Measurements from ENCODE around the gene ZMYM2. TPM values are rescaled to one million over a fixed set of nuclear protein-coding genes. Genes with fewer than 3 reads are reported as not detected.

Gene ZMYM2
- total RNA-seq, 1 donor from 2014 or later: 109 TPM

- TF ChIP-seq EZH2 (IDR thresholded peaks at IDR 0.05; ENCODE audit: insufficient read depth, low read length) (no peak), CTCF (IDR thresholded peaks at IDR 0.05; ENCODE audit: insufficient read depth, low read depth, low read length) (no peak)
- no peak overlapping the region for H3K27ac Mint-ChIP-seq (ENCODE audit: unreplicated experiment)
- FAIRE-seq (no peak), DNase-seq (ENCODE audit: low read depth) (no peak)
- peaks cover 1% of the 10 kb centered on the region for H3K9me3 Mint-ChIP-seq (ENCODE audit: unreplicated experiment)
- peaks cover 2% of the 10 kb centered on the region for H3K27me3 ChIP-seq (ENCODE audit: insufficient read depth, low read length)
- peaks cover 19% of the 10 kb centered on the region for H3K27me3 Mint-ChIP-seq (ENCODE audit: low read depth, unreplicated experiment)
- H3K9me3 ChIP-seq (ENCODE audit: insufficient read depth, low read depth, low read length): no peaks in the 10 kb centered on the region
- no peak overlapping the region for H2AFZ ChIP-seq (ENCODE audit: low read depth, low read length)
- H3K27ac ChIP-seq (ENCODE audit: low read depth, low read length): no peak overlapping the region
- no peak overlapping the region for H3K4me2 ChIP-seq (ENCODE audit: low read length)
- H3K9ac ChIP-seq (ENCODE audit: low read length): no peak overlapping the region
- H3K36me3 Mint-ChIP-seq (ENCODE audit: low read depth, unreplicated experiment): no peaks in the 10 kb centered on the region
- peak overlapping the region; percentile 58 for H3K4me3 Mint-ChIP-seq (ENCODE audit: unreplicated experiment)
- no peaks in the 10 kb centered on the region for H4K20me1 ChIP-seq (ENCODE audit: insufficient read depth, low read length)
- no peaks in the 10 kb centered on the region for H3K36me3 ChIP-seq (ENCODE audit: insufficient read depth, low read length)
- H3K4me1 ChIP-seq (ENCODE audit: insufficient read depth, low read length): peaks cover 16% of the 10 kb centered on the region
- no peak overlapping the region for H3K4me3 ChIP-seq (ENCODE audit: insufficient read depth, low read depth, low read length)
- peaks cover 6% of the 10 kb centered on the region for H3K4me1 Mint-ChIP-seq (ENCODE audit: low read depth, unreplicated experiment)
- no peaks in the 10 kb centered on the region for H3K79me2 ChIP-seq (ENCODE audit: insufficient read depth, low read length)
Observed at GRCh38 chr13:20121159-20121525, 162.6 kb downstream of the ZMYM2 start.

- DNase-seq (ENCODE audit: low read depth): no peak
- Mint-ChIP-seq H3K27me3 (ENCODE audit: low read depth, unreplicated experiment) (peaks cover 21% of the 10 kb centered on the region), H3K4me3 (ENCODE audit: unreplicated experiment) (no peak overlapping the region), H3K9me3 (ENCODE audit: unreplicated experiment) (peaks cover 1% of the 10 kb centered on the region), H3K27ac (ENCODE audit: unreplicated experiment) (no peak overlapping the region), H3K36me3 (ENCODE audit: low read depth, unreplicated experiment) (no peaks in the 10 kb centered on the region), H3K4me1 (ENCODE audit: low read depth, unreplicated experiment) (peaks cover 6% of the 10 kb centered on the region)
- H3K9ac ChIP-seq (ENCODE audit: low read length): no peak overlapping the region
- no peak overlapping the region for H2AFZ ChIP-seq (ENCODE audit: low read depth, low read length)
- no peak for TF ChIP-seq EZH2 (IDR thresholded peaks at IDR 0.05; ENCODE audit: insufficient read depth, low read length)
- H3K9me3 ChIP-seq (ENCODE audit: insufficient read depth, low read depth, low read length): no peaks in the 10 kb centered on the region
- H3K79me2 ChIP-seq (ENCODE audit: insufficient read depth, low read length): no peaks in the 10 kb centered on the region
- FAIRE-seq: no peak
- H3K27ac ChIP-seq (ENCODE audit: low read depth, low read length): no peak overlapping the region
- H3K36me3 ChIP-seq (ENCODE audit: insufficient read depth, low read length): no peaks in the 10 kb centered on the region
- peaks cover 24% of the 10 kb centered on the region for H3K4me1 ChIP-seq (ENCODE audit: insufficient read depth, low read length)
- no peak overlapping the region for H3K4me2 ChIP-seq (ENCODE audit: low read length)
- peaks cover 6% of the 10 kb centered on the region for H3K27me3 ChIP-seq (ENCODE audit: insufficient read depth, low read length)
- H4K20me1 ChIP-seq (ENCODE audit: insufficient read depth, low read length): no peaks in the 10 kb centered on the region
- H3K4me3 ChIP-seq (ENCODE audit: insufficient read depth, low read depth, low read length): no peak overlapping the region
Observed at GRCh38 chr13:20124303-20124702, 165.8 kb downstream of the ZMYM2 start.

- Histone ChIP-seq H3K27ac (ENCODE audit: low read depth, low read length) (no peak overlapping the region), H3K27me3 (ENCODE audit: insufficient read depth, low read length) (peaks cover 11% of the 10 kb centered on the region), H2AFZ (ENCODE audit: low read depth, low read length) (no peak overlapping the region), H3K4me1 (ENCODE audit: insufficient read depth, low read length) (peaks cover 24% of the 10 kb centered on the region), H3K9me3 (ENCODE audit: insufficient read depth, low read depth, low read length) (no peaks in the 10 kb centered on the region), H3K4me2 (ENCODE audit: low read length) (no peak overlapping the region), H3K4me3 (ENCODE audit: insufficient read depth, low read depth, low read length) (no peak overlapping the region), H3K36me3 (ENCODE audit: insufficient read depth, low read length) (no peaks in the 10 kb centered on the region), H4K20me1 (ENCODE audit: insufficient read depth, low read length) (no peaks in the 10 kb centered on the region), H3K9ac (ENCODE audit: low read length) (no peak overlapping the region), H3K79me2 (ENCODE audit: insufficient read depth, low read length) (no peaks in the 10 kb centered on the region)
- no peak for TF ChIP-seq CTCF (IDR thresholded peaks at IDR 0.05; ENCODE audit: insufficient read depth, low read depth, low read length)
- TF ChIP-seq EZH2 (IDR thresholded peaks at IDR 0.05; ENCODE audit: insufficient read depth, low read length): no peak
- DNase-seq (ENCODE audit: low read depth) (peak; percentile 75), FAIRE-seq (peak; percentile 17)
- H3K36me3 Mint-ChIP-seq (ENCODE audit: low read depth, unreplicated experiment): no peaks in the 10 kb centered on the region
- peaks cover 1% of the 10 kb centered on the region for H3K9me3 Mint-ChIP-seq (ENCODE audit: unreplicated experiment)
- H3K27ac Mint-ChIP-seq (ENCODE audit: unreplicated experiment): no peak overlapping the region
- no peak overlapping the region for H3K4me3 Mint-ChIP-seq (ENCODE audit: unreplicated experiment)
- H3K27me3 Mint-ChIP-seq (ENCODE audit: low read depth, unreplicated experiment): peaks cover 21% of the 10 kb centered on the region
- peaks cover 6% of the 10 kb centered on the region for H3K4me1 Mint-ChIP-seq (ENCODE audit: low read depth, unreplicated experiment)
Observed at GRCh38 chr13:20125129-20125782, 166.7 kb downstream of the ZMYM2 start.

Measured in astrocyte (in vitro differentiated cells and primary cell).